SK-N-MC (cell line): Measurements from ENCODE around the gene TM9SF1.

Source experiments
- EZH2 ChIP-seq: fragments of 200-600 bp; sonication (generic); IDR thresholded peaks from one replicate; pipeline ENCODE4 v1.6.1; 2017; ENCODE audit warnings: antibody characterized with exemption
- FOXP2 ChIP-seq: optimal IDR thresholded peaks from 2 replicates; pipeline ENCODE3; 2011; ENCODE audit warnings: mild to moderate bottlenecking, moderate library complexity; ENCODE audit not compliant: insufficient read depth; ENCODE audit errors: extremely low read length, control extremely low read depth
- POLR2AphosphoS5 ChIP-seq: IDR thresholded peaks from 2 replicates; pipeline ENCODE4 v1.6.1; 2012; ENCODE audit warnings: mild to moderate bottlenecking, low read depth, low read length, borderline replicate concordance

DNA sequence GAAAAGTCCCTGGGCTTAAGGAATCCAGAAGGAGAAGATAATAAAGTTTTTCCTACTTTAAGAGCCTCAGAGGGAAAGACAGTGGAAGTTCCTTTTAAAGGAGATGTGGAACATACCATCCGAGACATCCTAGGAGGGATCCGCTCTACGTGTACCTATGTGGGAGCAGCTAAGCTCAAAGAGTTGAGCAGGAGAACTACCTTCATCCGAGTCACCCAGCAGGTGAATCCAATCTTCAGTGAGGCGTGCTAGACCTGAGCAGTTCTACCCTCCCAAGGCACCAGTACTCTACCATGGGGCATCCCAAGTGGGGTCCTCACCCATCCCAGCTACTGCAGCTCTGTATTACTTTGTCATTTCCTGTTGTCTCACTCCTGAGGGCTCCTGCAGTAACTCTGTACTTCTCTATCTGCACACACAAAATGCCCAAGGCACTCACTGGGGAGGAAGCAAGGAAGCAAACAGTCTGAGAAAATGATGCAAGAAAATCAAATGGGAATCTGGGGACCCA, 43.3 kb upstream of the TM9SF1 start:
- no peak for TF ChIP-seq POLR2AphosphoS5
- TF ChIP-seq FOXP2, result no peak
- TF ChIP-seq EZH2, result no peak
